GM21576 (cell line): Measurements from ENCODE around the gene CDY1.
"Not testable (repeated sequence)": the region's sequence is repeated elsewhere in the genome, so short reads cannot be mapped to it uniquely, and the experiment has no call there.

Experiments
- ATAC-seq: cut with Tn5 transposase; IDR thresholded peaks from one replicate; pipeline ENCODE4 v1.9.1; 2021; ENCODE audit warnings: mild to moderate bottlenecking, moderate library complexity; ENCODE audit not compliant: unreplicated experiment

CDY1 gene

DNA sequence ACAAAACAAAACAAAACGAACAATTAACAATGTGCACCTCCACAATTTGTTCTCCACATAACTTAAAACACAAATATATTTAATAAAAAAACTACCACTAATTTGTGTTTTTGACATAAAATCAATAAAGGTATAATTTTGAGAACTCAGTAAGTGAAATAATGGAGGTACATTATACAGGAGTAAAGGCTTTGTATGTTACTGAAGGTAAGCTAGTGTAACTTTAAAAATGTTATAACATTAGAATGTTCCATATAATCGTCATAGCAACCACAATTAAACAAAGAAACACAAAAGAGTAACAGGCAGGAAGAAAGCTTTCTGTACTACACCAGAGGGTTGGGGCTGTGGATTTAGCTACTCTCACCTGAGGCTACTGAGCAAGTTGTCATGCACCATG lies at the start of gene CDY1:
TSS of gene CDY1 (plus strand) at position 301 of the 400 bp plus-strand sequence. CDS start 326 bp downstream, outside the sequence.
- not testable (repeated sequence) for ATAC-seq

DNA sequence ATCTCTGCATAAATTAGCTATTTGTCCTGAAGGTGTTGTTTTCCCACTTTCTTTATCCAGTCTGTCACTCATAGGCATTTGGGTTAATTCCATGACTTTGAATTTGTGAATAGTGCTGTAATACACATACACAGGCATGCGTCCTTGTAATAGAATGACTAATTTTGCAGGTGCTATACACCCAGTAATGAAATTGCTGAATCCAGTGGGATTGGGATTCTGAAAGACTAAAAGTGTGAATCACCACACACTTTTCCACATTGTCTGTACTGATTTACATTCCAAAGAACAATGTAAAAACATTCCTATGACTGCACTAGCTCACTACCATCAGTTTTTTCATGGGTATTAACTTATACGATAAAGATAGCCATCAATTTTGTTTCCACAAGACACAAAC lies 28.6 kb upstream of the CDY1 start:
- ATAC-seq, result not testable (repeated sequence)

- ATAC-seq, result not testable (repeated sequence)
Measured at GRCh38 chrY:25620209-25620608, 1.7 kb upstream of the CDY1 start.

DNA sequence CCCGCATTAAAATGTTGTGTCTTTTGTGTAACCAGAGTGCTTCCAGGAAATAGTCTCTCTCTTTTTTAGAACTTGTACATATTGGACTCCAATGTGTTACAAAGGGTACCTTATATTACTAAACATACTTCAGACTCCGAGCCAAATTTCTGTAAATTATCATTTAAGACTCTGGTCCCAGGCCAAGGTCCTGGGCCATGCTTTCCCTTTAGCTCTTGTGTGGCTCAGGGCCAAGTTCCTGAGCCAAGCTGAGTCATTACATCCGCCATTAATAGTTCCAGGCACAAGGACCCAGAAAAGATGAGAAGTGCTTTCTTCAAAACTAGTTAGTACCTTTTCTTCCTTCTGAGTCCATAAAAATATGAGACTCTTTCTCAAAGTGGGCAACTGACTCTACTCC lies 4.6 kb downstream of the CDY1 start:
- ATAC-seq, result not testable (repeated sequence)

DNA sequence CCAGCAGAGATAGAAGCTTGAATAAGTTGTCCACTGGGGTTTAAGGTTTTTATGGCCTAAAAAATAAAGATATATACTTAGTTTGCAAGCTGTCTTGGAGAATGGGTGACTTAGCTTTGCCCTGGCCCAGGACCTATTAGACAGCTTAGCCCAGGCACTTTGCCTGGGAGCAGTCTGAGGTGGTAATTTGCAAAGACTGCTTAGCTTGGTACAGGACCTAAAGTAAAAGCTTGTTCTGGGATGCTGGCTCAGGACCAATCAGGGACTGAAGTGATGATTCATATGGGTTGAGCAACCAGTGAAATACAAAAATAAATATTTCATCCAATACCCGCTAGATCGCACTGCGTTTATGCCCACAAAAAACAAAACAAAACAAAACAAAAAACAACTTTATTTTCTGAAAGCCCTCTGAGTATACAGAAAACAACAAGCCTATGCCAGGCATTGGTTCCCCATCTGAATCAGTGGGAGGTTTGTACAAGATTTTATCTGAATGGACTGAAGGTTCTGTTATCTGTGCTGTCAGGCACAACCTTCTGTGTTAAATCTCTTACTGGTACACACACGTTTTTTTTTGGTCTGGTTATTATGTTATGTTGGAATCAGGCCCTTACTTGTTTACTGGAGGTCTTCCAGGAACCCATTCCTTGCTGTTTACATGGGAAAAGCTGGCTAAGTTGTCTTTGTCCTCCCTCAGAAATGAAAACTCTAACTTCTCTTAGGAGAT lies 8.6 kb downstream of the CDY1 start:
- ATAC-seq, result not testable (repeated sequence)

- not testable (repeated sequence) for ATAC-seq
Measured at GRCh38 chrY:25639852-25640251, 17.9 kb downstream of the CDY1 start.

DNA sequence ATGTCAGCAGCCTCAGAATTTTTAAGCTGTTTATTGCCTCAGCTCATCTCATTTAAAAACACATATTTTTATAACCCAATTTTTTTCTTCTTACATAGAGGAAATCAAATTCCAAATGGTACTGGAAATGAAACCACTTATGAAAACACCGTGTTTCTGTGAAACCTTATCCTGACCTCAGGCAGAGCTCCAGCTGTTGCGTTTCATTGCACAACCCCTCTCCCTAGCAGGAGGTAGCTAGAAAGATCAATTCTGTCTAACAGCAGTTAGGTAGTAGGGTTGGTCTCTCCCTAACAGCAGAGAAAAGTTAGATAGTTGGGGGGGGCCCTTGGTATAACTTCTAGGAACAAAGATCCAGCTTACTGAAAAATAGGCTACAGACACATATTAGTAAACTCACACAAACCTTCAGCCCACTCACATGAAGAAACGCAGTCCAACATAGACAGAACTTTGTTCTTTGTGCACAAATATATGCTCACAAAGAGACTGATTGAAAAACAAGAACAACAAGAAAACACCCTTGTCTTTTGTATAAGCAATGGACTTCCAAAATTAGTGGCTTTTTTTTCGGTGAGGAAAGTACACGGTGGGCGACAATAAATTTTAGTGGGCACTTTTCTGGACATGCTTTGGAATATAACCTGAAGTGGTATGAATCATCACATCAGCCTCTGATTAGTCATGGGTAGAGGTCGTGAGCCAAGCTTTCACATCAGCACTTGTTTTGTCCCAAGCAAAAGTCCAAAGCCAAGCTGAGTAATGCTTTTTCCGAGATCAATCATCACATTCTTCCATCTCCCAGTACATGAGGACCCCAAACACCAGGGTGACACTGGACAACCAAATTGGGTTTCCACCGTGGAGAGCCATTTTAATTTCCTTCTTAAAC lies 21.4 kb downstream of the CDY1 start:
- not testable (repeated sequence) for ATAC-seq
